ENCODE data around the gene IL22RA1.
A peak's percentile ranks its signal among the peaks of the same experiment; 100 is the strongest.

Gene IL22RA1

GRCh38 chr1:24074817-24075589 is 67.9 kb downstream of the IL22RA1 start:
- Histone ChIP-seq H3K27ac (ENCODE audit: low read length) (no peak overlapping the region), H3K9me3 (ENCODE audit: control insufficient read depth, insufficient read depth, low read length) (no peaks in the 10 kb centered on the region), H3K4me1 (ENCODE audit: control insufficient read depth, insufficient read depth, low read length) (peaks cover 3% of the 10 kb centered on the region; the same call in 1 of the 2 replicates), H3K27me3 (ENCODE audit: control insufficient read depth, insufficient read depth, low read length) (no peaks in the 10 kb centered on the region), H3K4me3 (ENCODE audit: low read length) (no peak overlapping the region), H3K36me3 (ENCODE audit: control insufficient read depth, insufficient read depth, low read length) (no peaks in the 10 kb centered on the region)
- DNase-seq (ENCODE audit: low read depth, low spot score) = no peak
- no CpG with 5 or more reads among the region's 15 CpGs for WGBS (ENCODE audit: insufficient coverage, insufficient read length)

GRCh38 chr1:24074196-24074595 is 68.7 kb downstream of the IL22RA1 start:
- Histone ChIP-seq H3K36me3 (ENCODE audit: control insufficient read depth, insufficient read depth, low read length) (no peaks in the 10 kb centered on the region), H3K4me1 (ENCODE audit: control insufficient read depth, insufficient read depth, low read length) (peaks cover 3% of the 10 kb centered on the region; the same call in 1 of the 2 replicates), H3K4me3 (ENCODE audit: low read length) (no peak overlapping the region), H3K27me3 (ENCODE audit: control insufficient read depth, insufficient read depth, low read length) (no peaks in the 10 kb centered on the region), H3K9me3 (ENCODE audit: control insufficient read depth, insufficient read depth, low read length) (no peaks in the 10 kb centered on the region), H3K27ac (ENCODE audit: low read length) (no peak overlapping the region)
- no peak for DNase-seq (ENCODE audit: low read depth, low spot score)
- no CpG with 5 or more reads among the region's 5 CpGs for WGBS (ENCODE audit: insufficient coverage, insufficient read length)

- no CpG with 5 or more reads among the region's 7 CpGs for WGBS (ENCODE audit: insufficient coverage, insufficient read length)
- Histone ChIP-seq H3K27me3 (ENCODE audit: control insufficient read depth, insufficient read depth, low read length) (no peaks in the 10 kb centered on the region), H3K9me3 (ENCODE audit: control insufficient read depth, insufficient read depth, low read length) (no peaks in the 10 kb centered on the region), H3K36me3 (ENCODE audit: control insufficient read depth, insufficient read depth, low read length) (no peaks in the 10 kb centered on the region), H3K4me3 (ENCODE audit: low read length) (no peak overlapping the region), H3K27ac (ENCODE audit: low read length) (no peak overlapping the region), H3K4me1 (ENCODE audit: control insufficient read depth, insufficient read depth, low read length) (peaks cover 3% of the 10 kb centered on the region; the same call in 1 of the 2 replicates)
- DNase-seq (ENCODE audit: low read depth, low spot score) = no peak
Measured at GRCh38 chr1:24071941-24072340, 71.0 kb downstream of the IL22RA1 start.

- Histone ChIP-seq H3K4me1 (ENCODE audit: control insufficient read depth, insufficient read depth, low read length) (peaks cover 3% of the 10 kb centered on the region; the same call in 1 of the 2 replicates), H3K4me3 (ENCODE audit: low read length) (peak overlapping the region; percentile 14; the same call in 1 of the 2 replicates), H3K27ac (ENCODE audit: low read length) (no peak overlapping the region), H3K36me3 (ENCODE audit: control insufficient read depth, insufficient read depth, low read length) (no peaks in the 10 kb centered on the region), H3K9me3 (ENCODE audit: control insufficient read depth, insufficient read depth, low read length) (no peaks in the 10 kb centered on the region), H3K27me3 (ENCODE audit: control insufficient read depth, insufficient read depth, low read length) (no peaks in the 10 kb centered on the region)
- WGBS (ENCODE audit: insufficient coverage, insufficient read length) = no CpG with 5 or more reads among the region's 15 CpGs
- DNase-seq (ENCODE audit: low read depth, low spot score) = peak; percentile 83
Measured at GRCh38 chr1:24070821-24071393, 72.0 kb downstream of the IL22RA1 start.

- H3K9me3 ChIP-seq (ENCODE audit: control insufficient read depth, insufficient read depth, low read length) = no peaks in the 10 kb centered on the region
- no peak overlapping the region for H3K27ac ChIP-seq (ENCODE audit: low read length)
- no peaks in the 10 kb centered on the region for H3K27me3 ChIP-seq (ENCODE audit: control insufficient read depth, insufficient read depth, low read length)
- no peak for DNase-seq (ENCODE audit: low read depth, low spot score)
- peaks cover 3% of the 10 kb centered on the region; the same call in 1 of the 2 replicates for H3K4me1 ChIP-seq (ENCODE audit: control insufficient read depth, insufficient read depth, low read length)
- no peak overlapping the region for H3K4me3 ChIP-seq (ENCODE audit: low read length)
- no peaks in the 10 kb centered on the region for H3K36me3 ChIP-seq (ENCODE audit: control insufficient read depth, insufficient read depth, low read length)
- WGBS (ENCODE audit: insufficient coverage, insufficient read length) = no CpG with 5 or more reads among the region's 7 CpGs
Measured at GRCh38 chr1:24069817-24070216, 73.1 kb downstream of the IL22RA1 start.

All from iPS DF 6.9 (cell line).